ENCODE data around the gene SPTB.

DNA sequence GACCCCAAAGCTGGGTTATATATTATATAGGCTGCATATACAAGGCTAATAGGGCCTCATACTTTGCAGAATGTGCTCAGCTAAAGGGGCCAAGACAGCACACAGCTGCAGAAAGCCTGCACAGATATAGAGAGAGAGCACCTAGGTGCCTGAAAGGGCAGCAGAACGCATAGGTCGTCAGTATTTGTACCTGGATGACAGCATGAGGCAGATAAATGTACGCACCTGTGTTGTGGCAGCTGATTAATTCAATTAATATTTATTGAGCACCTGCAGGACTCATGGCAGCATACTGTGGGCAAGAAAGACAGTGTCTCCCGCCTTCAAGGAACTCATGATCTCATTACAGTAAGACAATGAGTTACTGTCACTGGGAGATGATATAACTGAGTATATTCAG lies 33.4 kb downstream of the SPTB start:
- TF ChIP-seq SUZ12 (IDR thresholded peaks at IDR 0.05) (no peak), FOXK2 (IDR thresholded peaks at IDR 0.05) (no peak), TARDBP (IDR thresholded peaks at IDR 0.05) (no peak)
